ENCODE data around the gene ISG20L2.

ISG20L2 gene

DNA sequence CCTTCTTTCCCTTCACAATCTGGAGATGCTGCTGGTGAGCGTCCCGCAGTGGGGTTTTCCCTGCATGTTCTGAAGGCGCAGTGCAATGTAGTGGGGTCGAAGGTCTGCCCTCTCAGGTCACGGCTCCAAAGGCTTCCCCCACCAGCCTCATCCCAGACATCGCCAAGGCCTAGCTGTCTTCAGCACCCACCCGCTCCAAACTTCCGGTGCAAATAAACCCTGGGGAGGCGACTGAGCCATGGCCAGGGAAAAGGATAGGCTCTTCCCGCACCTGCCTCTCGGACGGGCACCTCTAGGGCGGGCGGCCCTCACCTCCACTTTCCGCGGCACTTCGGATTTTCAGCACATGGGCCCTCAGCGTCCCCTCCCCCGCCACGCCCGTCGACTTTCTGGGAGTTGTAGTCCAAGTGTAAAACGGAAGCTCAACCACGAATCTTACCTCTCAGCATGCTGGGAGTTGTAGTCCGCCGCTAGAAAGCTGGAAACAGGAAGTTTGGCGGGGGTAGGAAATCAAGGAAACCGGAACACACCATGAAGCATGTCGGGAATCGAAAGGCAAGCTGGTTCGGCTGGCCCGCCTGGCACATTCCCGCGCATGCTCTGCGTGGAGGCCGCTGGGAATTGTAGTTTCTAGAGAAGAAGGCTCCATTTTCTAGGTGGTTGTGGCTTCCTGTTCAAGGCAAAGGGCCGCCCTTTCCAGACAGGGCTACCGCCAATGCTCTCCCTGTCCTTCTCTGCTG lies 12.3 kb upstream of the ISG20L2 start, which contains the start of gene MRPL24:
Gene MRPL24, minus strand, starts transcription at position 348 of the 740 bp plus-strand sequence. CDS start 2,384 bp downstream, outside the sequence.
- DNase-seq (ENCODE audit: low spot score): peak; percentile 95

DNA sequence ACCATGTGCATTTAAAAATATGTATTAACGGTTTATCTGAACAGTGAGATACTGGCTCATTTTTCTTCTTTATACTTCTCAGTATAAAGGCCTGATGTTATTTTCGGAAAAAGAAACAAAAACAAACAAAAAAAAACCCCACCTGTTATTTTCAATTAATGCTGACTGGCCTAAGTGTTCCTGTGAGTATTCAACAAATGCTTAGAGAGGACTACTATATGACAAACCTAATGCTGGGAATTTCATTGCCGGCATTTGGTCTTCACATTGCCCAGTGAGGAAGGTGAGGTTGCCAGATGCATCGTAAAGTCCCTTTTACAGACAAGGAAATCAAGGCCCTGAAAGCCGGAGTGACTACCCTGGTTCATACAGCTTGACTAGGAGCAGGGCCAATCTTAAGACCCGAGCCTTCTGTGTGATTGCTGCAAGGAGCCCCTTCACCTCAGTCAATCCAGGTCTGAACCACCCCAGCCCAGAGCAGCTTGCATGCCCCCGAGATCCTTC lies 11.7 kb upstream of the ISG20L2 start:
- no peak for DNase-seq (ENCODE audit: low spot score)

DNA sequence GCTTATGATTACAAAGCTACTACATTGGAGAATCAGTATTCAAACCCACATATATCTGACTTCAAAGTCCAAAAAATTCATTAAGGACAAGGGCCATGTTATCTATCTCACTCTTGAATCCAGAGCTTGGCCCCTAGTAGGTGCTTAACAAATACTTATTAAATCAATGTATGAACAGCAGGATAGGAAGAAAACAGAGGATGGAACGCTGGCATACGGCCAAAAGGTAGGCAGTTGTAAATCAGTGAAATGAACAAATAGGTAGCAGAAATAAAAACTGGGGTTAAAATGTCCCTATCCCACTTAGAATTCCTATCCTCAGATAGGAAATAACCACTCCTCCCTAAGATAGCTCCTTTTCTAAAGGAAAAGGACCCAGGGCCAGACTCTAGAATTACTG lies 10.3 kb upstream of the ISG20L2 start:
- no peak for DNase-seq (ENCODE audit: low spot score)

DNA sequence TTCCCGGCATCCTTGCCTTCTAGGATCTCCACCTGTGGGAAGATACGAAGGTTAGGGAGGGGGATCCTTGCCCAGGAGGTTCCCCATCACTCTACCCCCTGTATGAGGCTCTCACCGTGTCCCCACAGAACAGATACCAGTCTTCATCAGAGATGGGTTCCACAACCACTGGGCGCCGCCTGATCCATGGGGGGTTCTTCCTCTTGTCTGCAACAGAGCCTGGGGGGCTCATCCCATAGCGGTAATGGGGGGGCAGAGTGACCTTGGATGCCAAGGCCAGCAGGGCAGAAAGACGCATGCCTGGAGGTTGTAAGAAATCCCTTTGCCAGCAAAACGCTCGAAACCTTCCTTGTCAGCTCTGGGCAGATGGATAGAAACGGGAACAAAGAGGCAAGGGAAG lies 9.8 kb upstream of the ISG20L2 start:
- no peak for DNase-seq (ENCODE audit: low spot score)

DNA sequence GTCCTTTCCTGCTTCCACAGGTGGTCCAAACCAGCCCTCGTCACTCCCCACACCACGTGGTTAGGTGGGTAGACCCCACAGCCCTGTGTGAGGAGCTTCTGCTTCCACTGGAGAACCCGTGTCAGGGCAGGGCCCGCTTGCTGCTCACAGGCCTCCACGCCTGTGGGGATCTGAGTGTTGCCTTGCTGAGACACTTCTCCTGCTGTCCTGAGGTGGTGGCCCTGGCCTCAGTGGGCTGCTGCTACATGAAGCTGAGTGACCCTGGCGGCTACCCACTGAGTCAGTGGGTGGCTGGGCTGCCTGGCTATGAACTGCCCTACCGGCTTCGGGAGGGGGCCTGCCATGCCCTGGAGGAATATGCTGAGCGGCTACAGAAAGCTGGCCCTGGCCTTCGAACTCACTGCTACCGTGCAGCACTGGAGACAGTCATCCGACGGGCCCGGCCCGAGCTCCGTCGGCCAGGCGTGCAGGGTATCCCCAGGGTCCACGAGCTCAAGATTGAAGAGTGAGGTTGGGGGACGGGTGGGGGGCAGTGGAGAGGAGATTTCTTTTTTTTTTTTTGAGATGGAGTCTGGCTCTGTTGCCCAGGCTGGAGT lies 5.5 kb upstream of the ISG20L2 start:
- DNase-seq (ENCODE audit: low spot score): no peak

DNA sequence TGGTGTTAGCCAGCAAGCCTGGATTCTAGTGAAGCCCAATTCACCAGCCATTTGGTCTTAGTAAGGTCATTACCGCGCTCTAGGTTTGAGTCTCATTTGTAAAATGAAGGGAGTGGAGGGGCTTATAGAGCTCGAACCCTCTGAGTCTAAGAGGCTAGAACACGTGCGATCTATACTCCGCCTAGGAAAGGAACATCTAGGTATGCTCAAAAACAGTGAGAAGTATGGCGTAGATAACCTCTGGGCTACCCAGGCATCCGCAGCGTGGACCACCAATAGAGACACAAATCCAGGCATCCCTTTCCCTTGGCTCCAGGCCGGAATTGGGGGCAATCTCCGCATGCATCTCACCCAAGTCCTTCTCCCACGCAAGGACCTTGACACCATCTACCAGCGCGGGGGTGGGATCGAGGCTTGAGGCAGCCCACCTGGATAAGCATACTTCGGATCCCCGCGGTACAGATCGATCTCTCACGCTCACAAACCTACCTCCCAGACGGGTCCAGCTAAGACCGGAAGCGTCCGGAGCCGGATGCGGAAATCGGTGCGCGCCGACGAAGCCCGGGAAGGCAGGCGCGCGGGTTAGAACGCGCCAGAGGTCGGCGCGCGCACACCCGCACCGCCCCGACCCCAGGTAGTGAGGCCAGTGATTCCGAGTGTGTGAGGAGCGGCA lies 504 bp downstream of the ISG20L2 start, which contains the start of gene METTL25B:
Gene METTL25B, plus strand, starts transcription at position 544 of the 673 bp plus-strand sequence. CDS start 636 bp downstream, outside the sequence.
- no peak for DNase-seq (ENCODE audit: low spot score)

DNA sequence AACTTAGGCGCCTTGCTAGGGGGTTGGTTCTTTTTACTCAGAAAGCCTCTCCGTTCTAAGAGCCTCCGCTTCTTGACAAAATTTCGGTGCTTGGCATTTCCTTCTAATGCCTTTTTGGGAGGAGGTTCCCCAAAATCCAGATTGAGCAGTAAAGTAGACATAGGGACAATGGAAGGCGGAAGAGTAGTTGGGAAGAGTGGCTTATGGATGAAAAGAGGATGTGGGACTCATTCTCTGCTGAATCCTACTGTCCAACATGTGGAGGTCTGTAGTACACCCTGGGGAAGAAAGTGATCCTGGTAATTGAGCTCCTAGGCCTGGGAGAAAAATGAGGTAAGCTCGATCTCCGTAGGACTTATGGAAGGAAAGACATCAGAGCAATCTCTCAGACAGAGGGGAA lies 1.1 kb downstream of the ISG20L2 start:
- no peak for DNase-seq (ENCODE audit: low spot score)

DNA sequence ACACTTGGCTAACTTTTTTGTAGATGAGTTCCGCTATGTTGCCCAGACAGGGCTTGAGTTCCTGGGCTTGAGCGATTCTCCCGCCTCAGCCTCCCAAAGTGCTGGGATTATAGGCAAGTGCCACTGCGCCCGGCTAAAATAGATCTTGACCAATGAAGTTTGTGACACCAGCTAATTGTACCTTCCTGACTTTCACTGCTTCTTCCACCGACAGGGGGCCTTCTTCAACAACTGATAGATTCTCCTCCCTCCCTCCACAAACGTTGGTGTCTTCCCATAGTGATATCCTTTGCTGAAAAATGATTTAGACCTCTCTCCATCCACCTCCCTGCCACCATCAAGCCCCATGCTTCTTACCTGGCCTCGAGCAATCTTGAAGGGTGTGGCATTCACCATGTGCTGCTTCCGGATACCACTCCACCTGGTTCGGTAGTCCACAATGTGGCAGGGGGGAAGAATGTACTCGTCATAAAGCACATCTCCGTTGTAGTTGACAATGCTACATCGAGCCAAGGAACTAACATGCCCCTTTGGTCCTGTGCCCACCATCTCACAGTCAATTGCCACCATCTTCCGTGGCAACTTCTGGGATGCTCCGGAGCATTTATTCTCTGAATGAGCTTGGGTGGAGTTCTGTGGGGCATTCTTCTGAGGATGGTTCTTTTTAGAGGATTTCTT lies 1.9 kb downstream of the ISG20L2 start:
- peak; percentile 68 for DNase-seq (ENCODE audit: low spot score)

DNA sequence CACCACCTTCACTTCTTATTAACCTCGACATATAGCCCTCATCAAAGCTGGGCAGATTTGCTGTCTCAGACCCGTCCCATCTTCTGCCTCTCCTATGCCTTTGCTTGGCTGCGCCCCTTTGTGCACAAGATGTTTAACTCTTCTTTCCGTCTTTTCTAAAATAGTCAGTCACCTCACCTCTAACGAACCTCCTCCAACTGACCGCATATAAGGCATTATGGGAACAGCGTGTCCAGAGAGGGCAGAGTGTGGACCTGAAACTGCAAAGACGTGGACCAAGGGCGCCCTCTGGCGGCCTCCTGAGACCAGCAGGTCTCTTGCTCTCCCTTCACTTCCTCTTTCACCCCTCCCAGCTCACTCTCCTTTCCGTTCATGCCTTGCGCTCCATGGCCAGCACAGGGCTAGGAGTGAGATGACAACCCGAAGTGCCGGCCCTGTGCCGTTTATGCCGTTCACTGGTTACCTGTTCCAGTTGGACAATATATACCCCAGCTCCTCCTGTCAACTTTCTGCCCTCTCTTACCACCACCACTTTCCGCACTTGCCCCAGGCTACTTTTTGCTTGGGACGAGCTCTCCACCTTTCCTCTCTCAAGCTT lies 2.8 kb downstream of the ISG20L2 start:
- DNase-seq (ENCODE audit: low spot score): peak; percentile 85

DNA sequence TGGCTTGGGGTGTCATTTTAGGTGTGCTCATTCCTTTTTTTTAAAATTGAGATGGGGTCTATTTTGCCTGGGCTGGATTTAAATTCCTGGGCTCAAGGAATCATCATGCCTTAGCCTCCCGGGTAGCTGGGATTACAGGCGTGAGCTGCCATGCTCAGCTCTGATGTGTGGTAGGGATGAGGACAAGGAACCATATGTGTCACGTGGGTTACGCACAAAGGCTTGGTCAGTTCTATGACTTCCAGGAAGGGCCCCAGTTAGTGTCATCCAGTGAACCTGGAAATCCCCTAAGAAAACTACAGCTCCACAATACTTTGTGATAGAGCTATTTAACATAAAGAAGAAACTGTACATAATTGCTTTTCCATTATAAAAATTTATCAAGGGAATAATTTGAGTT lies 7.0 kb downstream of the ISG20L2 start:
- no peak for DNase-seq (ENCODE audit: low spot score)

DNA sequence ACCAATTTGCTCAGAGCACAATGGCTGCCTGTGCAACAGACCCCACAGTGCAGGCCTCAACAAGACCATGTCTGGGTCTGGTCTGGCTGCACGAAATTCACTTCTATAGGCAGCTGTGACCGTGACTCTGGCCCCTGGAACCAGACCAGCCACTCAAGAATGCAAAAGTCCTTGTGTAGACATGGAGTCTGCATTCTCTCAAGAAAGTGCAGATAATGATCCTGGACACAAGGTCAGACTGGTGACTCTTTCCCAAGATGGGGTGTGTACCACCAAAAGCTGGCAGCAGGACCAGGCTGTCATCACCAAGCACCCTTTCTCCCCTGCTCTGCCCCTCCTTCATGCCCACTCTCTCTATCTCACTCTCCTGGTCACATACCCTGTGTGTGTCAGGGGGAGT lies 7.4 kb downstream of the ISG20L2 start:
- DNase-seq (ENCODE audit: low spot score): no peak

DNA sequence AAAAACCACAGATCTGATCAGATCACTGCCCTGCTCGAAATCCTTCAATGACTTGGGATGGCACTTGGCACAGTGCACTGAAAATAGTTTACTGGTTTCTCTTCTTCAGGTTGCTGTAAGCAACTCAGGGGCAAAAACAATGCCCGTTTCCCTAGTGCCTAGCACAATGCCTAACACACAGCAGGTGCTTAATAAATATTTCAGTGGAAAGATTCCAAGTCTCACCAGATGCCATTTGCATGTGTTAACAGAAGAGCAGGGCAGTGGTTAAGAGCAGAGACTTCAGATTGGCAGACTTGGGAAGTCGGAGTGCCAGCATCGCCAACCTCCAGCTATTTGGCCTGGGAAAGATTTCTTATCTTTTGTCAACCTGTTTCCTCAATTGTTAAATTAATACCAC lies 11.2 kb downstream of the ISG20L2 start:
- DNase-seq (ENCODE audit: low spot score): no peak

DNA sequence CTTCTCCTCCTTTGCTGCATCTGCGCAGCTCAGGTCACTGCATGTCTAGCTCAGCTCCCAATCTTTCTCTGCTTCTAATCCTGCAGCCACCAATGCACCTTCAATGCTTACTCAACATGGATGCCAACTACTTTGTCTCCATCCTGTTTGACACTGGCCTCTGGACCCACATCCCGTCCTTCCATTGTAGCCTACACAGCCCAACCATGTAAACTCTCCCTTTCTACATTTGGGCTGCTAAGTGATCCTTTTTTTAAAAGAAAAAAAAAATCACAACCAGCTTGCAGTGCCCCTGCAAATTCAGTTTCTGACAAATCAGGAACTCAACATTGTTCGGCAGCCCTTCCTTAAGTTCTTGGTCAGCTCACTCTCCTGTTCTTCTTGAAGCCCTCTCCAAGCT lies 13.7 kb downstream of the ISG20L2 start:
- no peak for DNase-seq (ENCODE audit: low spot score)

DNA sequence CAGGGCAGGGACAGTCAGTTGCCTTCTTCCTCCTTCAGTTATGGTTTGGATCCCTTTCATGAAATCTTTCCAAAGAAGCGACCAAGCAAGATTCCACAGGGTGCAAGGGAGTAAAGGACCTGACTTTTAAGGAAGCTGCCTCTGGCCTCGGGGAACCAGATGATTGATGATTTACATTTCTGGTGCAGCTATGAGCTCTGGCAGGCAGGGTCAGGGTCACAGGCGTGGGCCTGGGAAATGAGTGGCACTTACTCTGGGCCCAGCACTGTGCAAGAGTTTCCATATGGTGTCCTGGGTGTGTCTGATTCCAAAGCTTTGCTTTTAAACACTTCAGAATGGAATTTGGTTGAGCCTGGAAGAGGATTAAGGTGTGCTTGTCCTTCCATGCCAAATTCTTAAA lies 15.9 kb downstream of the ISG20L2 start:
- DNase-seq (ENCODE audit: low spot score): no peak

DNA sequence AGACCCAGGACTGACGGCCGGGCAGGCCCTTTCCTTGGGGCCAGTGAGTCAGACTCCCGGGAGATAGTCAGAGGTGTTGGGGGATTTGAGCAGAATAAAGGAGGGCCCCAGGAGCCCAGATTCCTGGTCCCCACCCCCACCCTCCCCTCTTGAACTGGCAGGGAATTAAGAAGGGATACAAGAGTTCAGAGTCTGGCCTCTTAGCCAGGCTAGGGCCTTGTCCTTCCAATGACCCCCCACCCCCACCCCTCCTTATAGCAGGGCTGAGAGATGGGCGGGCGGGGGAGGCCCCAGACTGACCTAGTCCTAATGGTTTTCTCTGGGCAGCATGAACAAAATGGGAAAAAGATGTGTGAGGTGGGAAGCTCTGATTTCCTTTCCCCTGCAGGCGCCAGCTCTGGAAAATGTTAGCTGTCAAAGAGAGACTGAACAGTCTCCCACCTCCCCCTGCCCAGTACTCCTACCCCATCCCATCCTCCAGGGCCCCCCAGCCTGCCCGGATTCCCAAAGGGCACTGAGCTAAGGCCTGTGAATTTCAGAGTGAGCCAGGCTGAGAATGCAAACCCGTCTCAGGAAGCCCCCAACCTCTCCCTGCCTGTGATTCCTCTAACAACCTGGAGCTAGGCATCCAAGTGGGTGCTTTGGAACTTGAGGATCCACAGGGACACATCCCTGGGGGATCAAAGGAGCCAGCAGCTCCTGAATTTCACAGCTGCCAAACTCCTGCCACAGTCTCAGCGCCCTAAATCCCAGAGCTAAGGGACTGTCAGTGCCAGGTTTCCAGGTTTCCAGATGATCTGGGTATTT lies 17.4 kb downstream of the ISG20L2 start:
- no peak for DNase-seq (ENCODE audit: low spot score)

DNA sequence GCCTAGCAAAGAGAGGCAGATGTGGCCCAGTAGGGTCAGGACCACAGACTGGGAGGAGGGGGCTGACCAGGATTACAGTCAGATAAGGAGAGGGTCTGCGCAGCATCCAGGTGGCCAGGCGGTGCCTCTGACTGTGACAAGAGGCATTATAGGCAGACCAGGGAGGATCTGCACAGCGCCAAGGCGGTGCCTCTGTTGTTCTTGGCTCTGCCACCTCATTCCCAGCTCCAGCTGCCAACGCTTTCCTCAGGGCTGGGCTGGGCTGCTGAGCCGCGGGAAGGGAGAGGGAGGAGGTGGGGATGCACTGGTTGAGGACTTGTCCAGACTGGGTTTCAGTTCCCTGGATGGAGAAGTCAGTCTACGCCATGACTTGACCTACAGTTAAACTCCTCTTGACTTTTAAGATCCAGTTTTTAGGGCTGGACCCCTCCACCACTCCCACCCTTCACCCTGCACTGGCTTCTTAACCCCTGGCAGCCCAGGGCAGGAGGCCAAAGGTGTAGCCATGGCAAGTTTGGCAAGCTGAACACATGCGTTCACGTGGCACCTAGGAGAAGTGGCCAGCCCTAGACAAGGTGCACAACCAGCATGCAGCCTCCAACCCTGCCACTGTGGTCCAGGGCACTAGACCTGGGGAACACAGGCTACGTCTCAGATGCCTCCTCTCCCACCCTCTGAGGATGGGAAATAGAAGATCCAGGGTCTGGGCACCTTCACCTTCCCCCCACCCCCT lies 18.6 kb downstream of the ISG20L2 start:
- DNase-seq (ENCODE audit: low spot score): no peak

DNA sequence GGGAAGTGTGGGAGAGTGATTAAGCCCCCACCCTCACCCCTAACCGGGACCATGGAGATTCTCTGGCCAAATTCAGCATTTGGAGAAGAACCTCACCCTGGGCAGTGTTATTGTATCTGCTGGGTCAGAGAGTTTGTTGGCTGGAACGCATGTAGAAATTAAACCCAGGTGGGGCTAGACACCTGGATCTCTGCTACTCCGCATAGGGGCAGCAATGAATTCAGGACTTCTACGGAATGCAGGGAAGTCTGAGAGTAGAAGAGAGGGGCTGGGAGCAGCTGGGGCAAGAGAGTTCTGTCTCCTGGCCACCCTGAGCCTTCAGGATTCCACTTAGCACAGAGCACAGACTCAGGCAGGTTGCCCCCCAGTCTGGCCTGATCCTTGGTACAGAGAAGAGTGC lies 19.5 kb downstream of the ISG20L2 start:
- no peak for DNase-seq (ENCODE audit: low spot score)

DNA sequence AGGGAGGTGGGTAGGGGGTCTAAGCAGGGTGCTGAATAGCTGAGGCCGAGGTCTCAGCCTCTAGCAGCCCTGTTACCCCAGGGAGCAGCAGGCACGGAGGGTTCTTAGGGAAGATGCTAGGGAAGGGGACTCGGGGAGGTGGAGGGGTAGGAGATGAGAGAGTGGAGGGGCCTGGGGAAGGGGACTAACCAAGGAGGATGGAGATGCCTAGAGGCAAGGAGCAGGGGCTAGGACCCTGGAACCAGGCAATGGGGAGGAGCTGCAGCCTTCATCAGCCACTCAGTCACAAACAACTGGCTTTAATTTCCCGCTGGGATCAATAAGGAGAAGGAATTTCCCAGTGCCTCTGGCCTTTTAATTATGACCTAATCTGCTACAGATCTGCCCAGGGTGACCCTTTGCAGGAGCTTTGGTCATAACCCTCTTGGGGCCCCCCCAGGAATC lies 20.3 kb downstream of the ISG20L2 start:
- no peak for DNase-seq (ENCODE audit: low spot score)

DNA sequence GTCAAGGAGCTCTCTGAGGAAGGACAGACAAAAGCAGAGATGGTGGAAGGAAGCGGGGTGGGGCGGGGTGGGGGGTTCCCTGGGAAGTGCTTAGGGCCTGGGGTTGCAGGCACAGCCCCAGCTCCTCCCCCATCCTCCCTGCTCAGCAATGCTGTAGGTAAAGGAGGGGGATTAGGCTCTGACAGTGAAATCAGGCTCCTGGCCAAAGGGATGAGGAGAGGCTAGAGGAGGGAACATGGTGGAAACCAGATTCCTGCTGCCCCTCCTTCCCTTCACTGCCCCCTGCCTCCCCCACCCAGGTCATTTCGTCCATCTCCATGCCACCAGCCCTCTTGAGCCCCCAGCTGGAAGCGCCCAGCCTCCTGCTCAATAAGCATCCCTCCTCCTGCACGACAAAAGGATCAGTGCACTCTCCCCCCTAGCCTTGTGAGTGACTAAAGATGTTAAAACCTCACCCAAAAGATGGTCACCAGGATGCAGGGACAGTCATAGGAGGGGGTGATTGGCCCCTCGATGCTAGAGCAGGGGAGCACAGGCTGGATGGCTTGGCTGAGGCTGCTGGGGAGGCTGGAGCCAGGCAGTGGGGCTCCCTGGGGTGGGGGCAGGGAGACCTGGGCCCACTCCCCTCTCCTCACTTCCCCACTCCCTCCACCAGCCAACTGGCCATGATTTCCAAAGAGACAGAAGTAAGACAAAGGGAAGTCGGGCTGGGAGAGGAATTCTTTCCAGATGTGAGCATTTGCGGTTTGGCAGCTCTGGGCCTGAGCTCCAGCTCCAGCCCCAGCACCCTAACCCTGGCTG lies 20.9 kb downstream of the ISG20L2 start:
- DNase-seq (ENCODE audit: low spot score): no peak

Measured in germinal center (tissue), 1 donor.